Hematopoietic multipotent progenitor cell (in vitro differentiated cells): ENCODE data around the gene DIPK1C. TPM values are rescaled to one million over a fixed set of nuclear protein-coding genes. Genes with fewer than 3 reads are reported as not detected.
"Not testable (repeated sequence)": the region's sequence is repeated elsewhere in the genome, so short reads cannot be mapped to it uniquely, and the experiment has no call there.

Experiments
- DNase-seq, 3 donors: peaks; one replicate each; pipeline ENCODE4 v3.0.0-alpha.2; 2011 to 2015; ENCODE audit warnings: low read depth in 2 of 3, low spot score in 2 of 3
- total RNA-seq: library from RNA; depleted of rRNA; stranded (reverse); fragments of >200 nt; gene quantifications from one replicate; pipeline ENCODE4 v1.2.3, GENCODE V29; 2012

Gene DIPK1C
- under 0.01 TPM for total RNA-seq

GRCh38 chr18:74457043-74457724 lies at the start of gene DIPK1C:
DIPK1C (minus strand) TSS chr18:74457308; CDS start chr18:74457259, 49 bp downstream.
- DNase-seq, result peak in 1 of 3 donors; percentile 8

GRCh38 chr18:74506448-74507084 lies 49.5 kb upstream of the DIPK1C start:
- peak in 1 of 3 donors; percentile 51 for DNase-seq

- no peak for DNase-seq
These were observed 48.7 kb upstream of the DIPK1C start for GRCh38 chr18:74505776-74506175.

- DNase-seq, result no peak
These were observed 46.0 kb upstream of the DIPK1C start for GRCh38 chr18:74503137-74503536.

- DNase-seq, result no peak
These were observed 44.3 kb upstream of the DIPK1C start for GRCh38 chr18:74501386-74501785.

- not testable (repeated sequence) for DNase-seq
These were observed 43.7 kb upstream of the DIPK1C start for GRCh38 chr18:74500774-74501173.

- no peak for DNase-seq
These were observed 43.3 kb upstream of the DIPK1C start for GRCh38 chr18:74500372-74500771.

- peak in 1 of 3 donors; percentile 35 for DNase-seq
These were observed 42.5 kb upstream of the DIPK1C start for GRCh38 chr18:74499633-74500032.

- DNase-seq, result peak; percentile 48 to 58 (median 54)
These were observed 41.9 kb upstream of the DIPK1C start for GRCh38 chr18:74498712-74499627.

GRCh38 chr18:74497778-74498177 lies 40.7 kb upstream of the DIPK1C start:
- DNase-seq, result no peak

GRCh38 chr18:74497324-74497676 lies 40.2 kb upstream of the DIPK1C start:
- peak in 1 of 3 donors; percentile 21 for DNase-seq

- DNase-seq, result peak in 2 of 3 donors; percentile 61 to 67
These were observed 39.6 kb upstream of the DIPK1C start for GRCh38 chr18:74496508-74497323.

- peak; percentile 90 to 100 (median 98) for DNase-seq
These were observed 38.7 kb upstream of the DIPK1C start, which contains the start of gene CNDP2 for GRCh38 chr18:74495581-74496507. CNDP2 (plus strand) TSS chr18:74496363; CDS start chr18:74499974, 3,611 bp downstream.

GRCh38 chr18:74494514-74494913 lies 37.4 kb upstream of the DIPK1C start:
- no peak for DNase-seq

- DNase-seq, result peak; percentile 41 to 88 (median 73)
These were observed 36.6 kb upstream of the DIPK1C start for GRCh38 chr18:74493689-74494088.

- DNase-seq, result no peak
These were observed 35.2 kb upstream of the DIPK1C start for GRCh38 chr18:74492259-74492658.

GRCh38 chr18:74489676-74490075 lies 32.6 kb upstream of the DIPK1C start:
- no peak for DNase-seq

GRCh38 chr18:74488864-74489263 lies 31.8 kb upstream of the DIPK1C start:
- DNase-seq, result no peak

GRCh38 chr18:74488354-74488753 lies 31.2 kb upstream of the DIPK1C start:
- no peak for DNase-seq
